IPS-18c (cell line): Measurements from ENCODE around the gene ERC2.
"Not testable (repeated sequence)": the region's sequence is repeated elsewhere in the genome, so short reads cannot be mapped to it uniquely, and the experiment has no call there.

Experiments
- H3K4me3 ChIP-seq: 2 replicates; pipeline ENCODE4 v1.7.0; 2013; ENCODE audit warnings: low read depth, mild to moderate bottlenecking, low read length, moderate library complexity; ENCODE audit not compliant: insufficient read depth
- H3K9me3 ChIP-seq: one replicate; pipeline ENCODE4 v1.6.1; 2013; ENCODE audit warnings: mild to moderate bottlenecking, low read length, moderate library complexity; ENCODE audit not compliant: control insufficient read depth, insufficient read depth

The ERC2 gene

DNA sequence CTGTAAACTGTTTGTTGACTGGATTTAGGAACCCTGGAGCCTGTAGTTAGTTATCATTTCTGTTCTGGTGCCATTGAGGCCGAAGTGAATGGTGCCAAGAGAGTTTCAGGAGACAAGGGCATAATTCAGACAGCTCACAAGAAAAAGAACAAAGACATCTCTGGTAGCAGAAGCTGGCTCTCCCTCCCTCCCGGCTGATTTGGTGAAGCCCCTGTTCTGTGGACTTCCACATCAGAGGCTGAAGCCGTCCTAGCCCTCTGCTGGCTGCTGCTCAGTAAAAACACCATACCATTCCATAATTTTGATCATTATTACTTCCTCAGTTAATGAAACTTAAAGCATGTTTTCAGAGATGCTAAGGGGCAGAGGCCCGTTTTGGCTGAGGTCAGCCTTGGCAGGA lies 599.9 kb downstream of the ERC2 start:
- Histone ChIP-seq H3K9me3 (no peaks in the 10 kb centered on the region), H3K4me3 (no peak overlapping the region)

DNA sequence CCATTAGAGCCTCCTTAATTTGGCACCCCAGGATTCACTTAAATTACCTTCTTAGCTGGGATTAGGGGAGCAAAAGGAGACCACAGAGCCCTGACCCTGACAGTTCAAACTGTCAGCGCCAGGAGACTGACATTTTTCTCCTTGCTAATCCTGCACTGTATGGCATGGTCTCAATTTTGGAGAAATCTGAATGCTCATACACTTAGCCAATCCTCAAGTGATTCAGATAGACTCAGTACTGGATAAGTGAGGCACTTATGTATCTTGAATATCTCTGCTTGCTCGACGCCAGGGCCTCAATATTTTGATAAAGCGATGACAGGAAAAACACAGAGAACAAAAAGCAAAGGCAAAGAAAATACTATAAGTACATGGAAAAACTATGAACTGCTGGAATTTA lies 605.2 kb downstream of the ERC2 start:
- Histone ChIP-seq H3K9me3 (no peaks in the 10 kb centered on the region), H3K4me3 (no peak overlapping the region)

DNA sequence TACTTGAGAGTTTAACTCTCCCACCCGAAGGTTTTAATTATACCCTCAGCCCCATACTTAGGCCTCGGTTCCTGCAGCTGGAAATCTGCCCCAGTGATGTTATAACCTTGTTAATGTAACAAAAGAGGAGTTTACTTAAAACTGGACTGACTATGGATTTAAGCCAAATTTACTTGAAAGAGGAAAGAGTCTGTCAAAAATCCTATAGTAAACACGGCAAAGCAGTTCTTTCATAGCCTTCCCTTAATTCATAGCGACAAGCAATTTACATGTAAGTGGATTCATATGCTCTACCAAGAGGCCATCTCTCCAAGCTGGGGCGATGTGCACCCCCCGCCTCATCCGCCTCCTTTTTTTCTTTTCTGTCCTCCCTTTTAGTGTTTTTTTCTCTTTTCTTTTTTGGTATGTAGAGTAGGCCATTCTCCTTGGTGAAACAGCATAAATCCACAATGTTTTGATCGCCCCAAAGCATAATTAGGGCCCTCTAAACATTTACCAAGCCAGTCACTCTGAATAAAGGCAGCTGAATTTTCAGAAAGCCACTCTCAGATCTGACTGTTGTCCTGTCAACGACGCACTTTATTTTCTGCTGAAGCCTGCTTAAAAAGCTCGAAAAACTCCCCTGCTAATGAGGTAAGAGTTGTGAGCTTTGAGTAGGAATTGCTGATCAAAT lies 608.1 kb downstream of the ERC2 start:
- Histone ChIP-seq H3K4me3 (no peak overlapping the region), H3K9me3 (no peaks in the 10 kb centered on the region)

DNA sequence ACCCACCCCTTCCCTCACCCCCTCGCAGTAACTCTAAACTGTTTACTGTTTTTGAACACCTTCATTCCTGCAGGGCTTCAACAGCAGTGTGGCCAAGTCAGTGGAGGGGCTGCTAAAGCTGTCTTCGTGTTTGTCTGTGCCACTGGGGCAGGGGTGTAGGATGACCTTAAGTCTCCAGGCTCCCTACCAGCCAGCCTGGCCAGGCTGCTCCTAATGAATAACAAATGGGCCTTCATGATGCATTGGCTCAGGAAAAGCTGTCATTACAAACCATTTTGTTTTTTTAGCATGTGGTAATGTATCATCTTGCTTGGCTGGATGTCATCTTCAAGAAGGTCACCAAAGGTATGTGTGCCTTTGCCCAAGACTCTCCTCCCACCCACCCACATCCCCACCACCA lies 609.0 kb downstream of the ERC2 start:
- H3K4me3 ChIP-seq = no peak overlapping the region
- no peaks in the 10 kb centered on the region for H3K9me3 ChIP-seq

DNA sequence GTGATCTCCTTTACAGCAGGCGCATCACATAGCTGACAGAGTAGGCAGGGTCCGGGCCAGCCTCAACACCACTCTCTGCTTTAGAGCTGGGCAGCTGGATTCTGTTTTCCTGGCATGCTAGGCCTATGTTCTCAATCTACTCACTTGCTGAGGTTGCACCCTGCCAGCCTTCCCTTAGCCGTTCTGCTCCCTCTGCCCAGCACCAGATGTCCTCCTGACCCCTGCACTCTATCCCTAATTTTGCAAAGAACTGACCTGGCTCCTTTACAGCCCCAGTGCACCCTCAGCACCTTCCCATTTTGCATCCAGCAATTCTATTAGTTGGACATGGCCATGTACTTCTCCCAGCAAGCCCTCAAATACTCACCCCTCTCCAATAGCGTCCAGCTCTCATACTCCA lies 609.5 kb downstream of the ERC2 start:
- H3K9me3 ChIP-seq = no peaks in the 10 kb centered on the region
- H3K4me3 ChIP-seq = no peak overlapping the region

DNA sequence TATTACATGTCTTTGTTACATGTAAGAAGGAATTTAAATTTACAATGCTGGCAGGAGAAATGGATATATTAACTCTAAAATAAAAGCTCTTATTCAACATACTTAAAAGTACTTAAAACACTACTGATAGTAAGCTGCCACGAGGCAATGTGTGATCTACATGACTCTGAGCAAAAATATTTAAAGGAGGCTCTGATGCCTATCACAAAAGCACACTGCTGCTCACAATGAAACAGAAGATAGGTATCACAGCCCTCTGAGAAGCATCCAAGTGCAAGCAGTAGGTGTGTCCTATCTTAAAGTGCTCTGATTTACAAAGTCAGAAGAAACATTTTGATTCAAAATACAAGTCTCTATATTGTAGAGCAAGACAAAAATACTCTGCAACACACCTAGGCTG lies 610.0 kb downstream of the ERC2 start:
- H3K4me3 ChIP-seq = no peak overlapping the region
- no peaks in the 10 kb centered on the region for H3K9me3 ChIP-seq

DNA sequence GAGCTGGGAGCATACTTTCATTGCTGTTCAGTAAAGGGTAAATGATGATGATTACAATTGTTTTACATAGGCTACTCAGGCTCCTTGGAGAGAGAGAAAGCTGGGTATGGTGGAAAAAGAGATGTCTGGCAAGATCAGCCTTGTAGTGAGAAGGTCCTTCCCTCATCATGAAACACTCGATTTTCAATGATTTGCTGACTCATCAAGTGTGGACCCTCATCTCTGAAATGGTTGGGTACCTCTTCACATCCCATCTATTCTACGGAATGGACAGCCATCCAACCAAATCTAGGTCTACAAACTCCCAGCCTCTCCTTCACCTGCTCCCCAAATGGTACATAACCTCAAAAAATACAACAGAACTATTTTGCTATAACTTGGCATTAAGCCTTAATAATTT lies 610.6 kb downstream of the ERC2 start:
- no peaks in the 10 kb centered on the region for H3K9me3 ChIP-seq
- H3K4me3 ChIP-seq = no peak overlapping the region

DNA sequence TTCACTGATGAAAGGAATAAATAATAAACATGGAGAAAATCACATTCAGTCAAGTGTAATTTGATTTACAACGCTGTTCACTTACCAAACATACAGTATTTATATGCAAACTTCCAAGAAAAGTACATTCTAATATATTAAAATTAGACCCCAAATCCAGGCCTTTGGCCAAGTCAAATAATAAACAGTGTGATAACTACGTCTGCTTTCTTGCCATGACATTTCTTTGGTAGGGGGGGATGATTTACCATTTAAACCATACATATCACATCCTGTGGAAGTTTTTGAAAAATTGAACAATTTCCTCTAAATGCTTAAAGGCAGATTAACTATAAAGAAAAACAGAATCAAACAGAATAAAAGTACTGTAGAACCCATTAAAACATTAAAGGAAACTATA lies 613.0 kb downstream of the ERC2 start:
- H3K4me3 ChIP-seq = no peak overlapping the region
- H3K9me3 ChIP-seq = no peaks in the 10 kb centered on the region

DNA sequence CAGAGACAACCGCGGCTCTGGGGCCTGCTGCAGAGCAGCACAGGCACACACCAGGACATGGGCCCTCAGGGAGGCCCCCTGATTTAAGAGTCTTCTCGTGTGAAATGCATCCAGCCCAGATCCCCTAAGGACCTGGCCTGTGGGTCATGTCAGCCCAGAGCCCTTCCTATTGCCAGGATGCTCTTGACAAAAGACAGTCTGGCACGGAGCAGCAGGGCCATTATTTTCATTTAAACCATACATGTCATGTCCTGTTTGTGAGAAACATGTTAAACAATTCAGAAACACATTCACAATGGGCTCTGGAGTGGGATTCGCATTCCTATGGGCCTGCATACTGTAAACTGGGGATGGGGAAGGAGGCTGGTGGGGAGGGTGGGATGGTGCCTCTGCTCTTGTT lies 613.8 kb downstream of the ERC2 start:
- Histone ChIP-seq H3K9me3 (no peaks in the 10 kb centered on the region), H3K4me3 (no peak overlapping the region)

DNA sequence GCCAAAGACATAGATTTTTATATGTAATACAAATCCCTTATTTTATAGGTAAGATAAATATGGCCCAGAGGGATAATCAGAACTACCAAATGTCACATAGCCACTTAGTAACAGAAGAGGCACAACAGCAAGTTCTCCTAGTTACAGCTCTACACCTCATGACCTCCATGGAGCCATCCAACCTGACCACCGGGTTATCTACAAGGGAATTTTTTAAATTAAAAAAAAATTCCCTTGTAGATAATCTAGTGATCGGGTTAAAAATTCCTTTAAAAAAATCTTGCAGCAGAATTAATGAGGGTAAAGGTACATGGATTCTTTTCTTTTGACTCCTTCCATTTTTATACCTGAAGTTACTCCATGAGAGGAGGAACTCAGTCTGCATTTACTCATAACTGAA lies 615.9 kb downstream of the ERC2 start:
- peaks cover 2% of the 10 kb centered on the region for H3K9me3 ChIP-seq

DNA sequence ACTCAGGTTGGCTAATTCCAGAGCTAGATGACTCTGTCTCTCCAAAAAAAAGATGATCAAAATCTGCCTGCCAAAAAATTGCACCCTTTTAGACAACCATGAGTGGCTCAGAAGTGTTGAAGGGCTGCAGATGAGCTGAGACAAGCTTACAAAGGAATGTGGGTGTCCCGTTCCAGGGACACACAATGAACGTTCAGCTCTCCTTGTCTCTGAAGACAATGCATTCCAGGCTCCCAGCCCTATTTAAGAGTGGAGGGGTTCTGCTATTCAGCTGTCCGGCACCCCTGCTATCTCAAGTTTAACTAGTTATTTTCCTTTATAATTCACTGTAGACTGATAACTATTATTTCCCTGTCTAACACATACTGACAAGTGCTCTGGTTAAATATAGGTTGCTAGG lies 626.1 kb downstream of the ERC2 start:
- H3K4me3 ChIP-seq = no peak overlapping the region
- H3K9me3 ChIP-seq = no peaks in the 10 kb centered on the region

More for the DNA sequence above, 615.9 kb downstream of the ERC2 start:
- H3K4me3 ChIP-seq = no peak overlapping the region

DNA sequence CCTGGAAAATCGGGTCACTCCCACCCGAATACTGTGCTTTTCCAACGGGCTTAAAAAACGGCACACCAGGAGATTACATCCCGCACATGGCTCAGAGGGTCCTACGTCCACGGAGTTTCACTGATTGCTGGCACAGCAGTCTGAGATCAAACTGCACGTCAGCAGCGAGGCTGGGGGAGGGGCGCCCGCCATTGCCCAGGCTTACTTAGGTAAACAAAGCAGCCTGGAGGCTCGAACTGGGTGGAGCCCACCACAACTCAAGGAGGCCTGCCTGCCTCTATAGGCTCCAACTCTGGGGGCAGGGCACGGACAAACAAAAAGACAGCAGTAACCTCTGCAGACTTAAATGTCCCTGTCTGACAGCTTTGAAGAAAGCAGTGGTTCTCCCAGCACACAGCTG lies 636.4 kb downstream of the ERC2 start:
- not testable (repeated sequence) for H3K4me3 ChIP-seq, H3K9me3 ChIP-seq

DNA sequence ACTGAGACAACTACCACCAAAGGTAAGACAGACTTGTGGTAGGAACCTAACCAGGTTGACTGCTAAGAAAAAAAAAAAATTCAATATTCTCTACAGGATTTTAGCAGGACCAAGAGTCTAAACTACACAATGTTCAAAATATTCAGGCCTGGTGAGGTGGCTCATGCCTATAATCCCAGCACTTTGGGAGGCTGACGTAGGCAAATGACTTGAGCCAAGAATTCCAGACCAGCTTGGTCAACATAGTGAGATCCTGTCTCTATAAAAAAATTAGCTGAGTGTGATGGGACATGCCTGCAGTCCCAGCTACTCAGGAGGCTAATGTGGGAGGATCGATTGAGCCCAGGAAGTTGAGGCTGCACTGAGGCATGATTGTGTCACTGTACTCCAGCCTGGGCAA lies 639.6 kb downstream of the ERC2 start:
- no peak overlapping the region for H3K4me3 ChIP-seq

DNA sequence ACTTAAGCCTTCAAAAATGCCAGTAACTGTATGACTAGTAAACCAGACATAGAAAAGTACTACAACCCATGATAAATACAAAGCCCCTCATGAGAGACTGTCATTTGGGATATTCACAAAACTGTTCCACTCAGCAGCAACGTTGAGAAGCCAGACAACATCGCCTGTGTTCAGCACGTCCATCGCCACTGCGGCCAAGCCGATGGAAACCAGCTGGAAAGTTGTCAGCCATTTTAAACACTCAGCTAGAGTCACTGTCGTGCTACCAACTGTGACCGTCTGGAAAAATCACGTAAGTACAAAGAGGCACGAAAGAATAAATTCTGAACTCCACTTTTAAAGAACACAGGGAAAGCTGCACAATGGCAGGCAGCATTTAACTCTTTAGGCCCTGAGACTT lies 640.5 kb downstream of the ERC2 start:
- no peak overlapping the region for H3K4me3 ChIP-seq
- peaks cover 7% of the 10 kb centered on the region for H3K9me3 ChIP-seq

More for the DNA sequence above, 639.6 kb downstream of the ERC2 start:
- peaks cover 7% of the 10 kb centered on the region for H3K9me3 ChIP-seq

DNA sequence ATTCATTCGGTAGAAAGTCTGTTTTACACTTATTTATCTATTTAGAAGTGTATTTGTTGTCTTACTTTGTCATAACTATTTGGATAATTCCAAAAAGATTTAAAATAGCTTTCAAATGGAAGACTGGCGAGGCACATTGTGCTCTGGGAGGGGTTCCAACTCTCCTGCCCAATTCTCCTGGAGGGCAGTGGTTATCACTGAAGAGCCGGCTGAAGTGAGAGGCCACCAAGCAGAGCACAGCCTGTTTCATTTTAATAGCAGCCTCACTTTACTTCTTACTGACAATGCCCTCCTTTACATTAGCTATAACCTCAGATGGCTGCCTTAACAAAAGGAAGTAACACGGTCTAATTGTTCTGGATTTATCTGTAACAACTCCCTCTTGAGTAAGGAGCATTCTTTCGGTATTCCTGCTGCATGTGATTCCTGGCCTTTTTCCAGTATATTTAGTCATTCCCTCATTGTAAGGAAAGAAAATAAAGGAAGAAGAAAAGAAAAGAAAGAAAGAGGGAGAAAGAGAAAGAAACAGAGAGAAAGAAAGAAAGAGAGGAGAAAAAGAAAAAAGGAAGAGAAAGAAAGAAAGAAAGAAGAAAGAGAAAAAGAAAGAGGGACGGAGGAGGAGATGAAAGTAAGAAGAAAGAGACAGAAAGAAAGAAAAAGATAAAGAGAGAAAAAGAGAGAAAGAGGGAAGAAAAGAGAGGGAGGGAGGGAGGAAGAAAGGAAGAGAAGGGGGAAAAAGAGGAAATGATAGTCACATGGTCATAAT lies 641.4 kb downstream of the ERC2 start:
- Histone ChIP-seq H3K9me3 (peaks cover 7% of the 10 kb centered on the region), H3K4me3 (no peak overlapping the region)

DNA sequence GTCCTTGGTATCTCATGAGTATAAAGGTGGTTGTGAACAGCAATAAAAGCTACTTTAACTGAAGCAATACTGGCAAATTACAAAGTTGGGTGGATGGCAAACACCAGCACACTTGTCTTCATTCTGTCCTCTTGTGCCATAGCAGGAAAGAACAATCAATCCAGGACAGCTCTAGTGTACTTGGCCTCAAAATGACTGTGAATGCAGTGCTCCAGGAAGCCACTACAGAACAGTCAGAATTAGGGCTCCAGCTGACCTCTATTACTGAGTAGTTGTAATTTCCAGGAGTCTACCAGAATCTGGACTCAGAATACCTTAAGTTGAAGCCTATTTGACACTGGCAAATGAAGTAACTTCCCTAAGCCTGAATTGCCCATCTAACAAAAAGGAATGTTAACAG lies 642.2 kb downstream of the ERC2 start:
- Histone ChIP-seq H3K4me3 (no peak overlapping the region), H3K9me3 (peaks cover 7% of the 10 kb centered on the region)

DNA sequence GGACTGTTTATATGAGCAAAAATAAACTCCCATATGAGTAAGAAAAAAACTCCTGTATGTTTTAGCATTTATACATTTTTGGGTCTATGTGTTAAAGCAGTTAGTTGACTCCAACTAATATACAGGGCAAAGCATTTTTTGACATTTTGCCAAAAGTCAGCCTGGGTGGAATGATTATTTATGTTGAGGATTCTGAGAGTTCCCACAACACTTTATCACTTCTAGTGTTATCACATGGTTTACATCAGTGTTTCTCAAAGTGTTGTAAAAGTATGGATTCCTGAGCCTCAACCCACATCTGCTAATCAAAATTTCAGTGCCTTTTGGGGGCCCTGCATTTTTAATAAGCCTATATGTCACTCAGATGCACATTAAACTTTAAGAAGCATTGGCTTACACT lies 643.9 kb downstream of the ERC2 start:
- Histone ChIP-seq H3K4me3 (no peak overlapping the region), H3K9me3 (peaks cover 5% of the 10 kb centered on the region)

DNA sequence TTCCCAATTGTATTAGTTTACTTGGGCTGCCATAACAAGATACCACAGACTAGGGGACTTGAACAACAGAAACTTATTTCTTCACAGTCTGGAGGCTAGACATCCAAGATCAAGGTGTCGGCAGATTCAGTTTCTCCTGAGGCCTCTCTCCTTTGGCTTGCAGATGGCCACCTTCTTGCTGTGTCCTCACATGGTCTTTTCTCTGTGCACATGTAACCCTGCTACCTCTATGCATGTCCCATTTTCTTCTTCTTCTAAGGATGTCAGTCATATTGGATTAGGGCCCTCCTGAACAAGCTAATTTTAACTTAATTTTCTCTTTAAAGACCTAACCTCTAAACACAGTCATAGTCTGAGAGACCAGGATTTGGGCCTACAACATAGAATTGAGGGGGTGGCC lies 644.4 kb downstream of the ERC2 start:
- peaks cover under 1% of the 10 kb centered on the region for H3K9me3 ChIP-seq

DNA sequence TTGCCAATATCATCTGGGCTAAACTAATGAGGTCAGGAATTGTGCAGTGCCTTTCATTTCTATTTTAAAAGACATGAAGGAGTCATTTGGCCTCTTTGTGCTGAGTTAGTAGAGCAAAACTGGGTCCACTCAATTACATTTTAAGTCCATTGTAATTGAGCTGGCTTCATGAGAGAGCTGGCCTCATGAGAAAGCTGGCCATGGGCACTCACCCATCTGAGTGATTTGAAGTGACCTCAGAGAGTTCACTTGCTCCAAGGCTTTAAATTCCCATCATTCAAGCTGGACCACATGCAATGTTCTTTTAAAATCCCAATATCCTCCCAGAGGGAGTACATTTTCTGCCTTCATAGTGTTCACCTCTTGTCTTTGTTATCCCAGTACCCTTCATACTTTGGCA lies 645.3 kb downstream of the ERC2 start:
- no peaks in the 10 kb centered on the region for H3K9me3 ChIP-seq
- no peak overlapping the region for H3K4me3 ChIP-seq

More for the DNA sequence above, 644.4 kb downstream of the ERC2 start:
- no peak overlapping the region for H3K4me3 ChIP-seq
